HFF-Myc (cell line): ENCODE results near the gene PRR11.
"Not testable (repeated sequence)": the region's sequence is repeated elsewhere in the genome, so short reads cannot be mapped to it uniquely, and the experiment has no call there.

Experiments
- DNase-seq: peaks from one replicate; pipeline ENCODE4 v3.0.0-alpha.2; 2011; ENCODE audit warnings: low read depth; ENCODE audit errors: extremely low read depth
- H3K4me3 ChIP-seq: replicated peaks from 2 replicates; pipeline ENCODE4 v1.5.1; 2011; ENCODE audit warnings: low read depth, mild to moderate bottlenecking, control low read depth, low read length
- CTCF ChIP-seq: IDR thresholded peaks from 2 replicates; pipeline ENCODE4 v1.5.1; 2012; ENCODE audit warnings: mild to moderate bottlenecking, low read depth, low read length, control low read depth; ENCODE audit errors: missing control alignments

The PRR11 gene

GRCh38 chr17:59165933-59166342, 10.4 kb downstream of the PRR11 start:
- H3K4me3 ChIP-seq: no peak overlapping the region
- TF ChIP-seq CTCF: peak; percentile 56
- peak; percentile 55 for DNase-seq

GRCh38 chr17:59167571-59168001, 12.0 kb downstream of the PRR11 start:
- no peak for TF ChIP-seq CTCF
- no peak for DNase-seq
- no peak overlapping the region for H3K4me3 ChIP-seq

GRCh38 chr17:59172436-59173004, 17.0 kb downstream of the PRR11 start:
- DNase-seq: no peak
- TF ChIP-seq CTCF: no peak
- H3K4me3 ChIP-seq: no peak overlapping the region

- no peak overlapping the region for H3K4me3 ChIP-seq
- no peak for DNase-seq
- no peak for TF ChIP-seq CTCF
Observed at GRCh38 chr17:59174671-59175070, 19.1 kb downstream of the PRR11 start.

- no peak for TF ChIP-seq CTCF
- H3K4me3 ChIP-seq: no peak overlapping the region
Observed at GRCh38 chr17:59175076-59175475, 19.5 kb downstream of the PRR11 start.

GRCh38 chr17:59178266-59178985, 22.9 kb downstream of the PRR11 start:
- no peak overlapping the region for H3K4me3 ChIP-seq
- TF ChIP-seq CTCF: no peak
- DNase-seq: no peak

More at GRCh38 chr17:59175076-59175475, 19.5 kb downstream of the PRR11 start:
- no peak for DNase-seq

- H3K4me3 ChIP-seq, DNase-seq: not testable (repeated sequence)
Observed at GRCh38 chr17:59179601-59180000, 24.1 kb downstream of the PRR11 start.
